ENCODE results near the gene RASL10A.
"Not testable (repeated sequence)": the region's sequence is repeated elsewhere in the genome, so short reads cannot be mapped to it uniquely, and the experiment has no call there.

RASL10A gene

DNA sequence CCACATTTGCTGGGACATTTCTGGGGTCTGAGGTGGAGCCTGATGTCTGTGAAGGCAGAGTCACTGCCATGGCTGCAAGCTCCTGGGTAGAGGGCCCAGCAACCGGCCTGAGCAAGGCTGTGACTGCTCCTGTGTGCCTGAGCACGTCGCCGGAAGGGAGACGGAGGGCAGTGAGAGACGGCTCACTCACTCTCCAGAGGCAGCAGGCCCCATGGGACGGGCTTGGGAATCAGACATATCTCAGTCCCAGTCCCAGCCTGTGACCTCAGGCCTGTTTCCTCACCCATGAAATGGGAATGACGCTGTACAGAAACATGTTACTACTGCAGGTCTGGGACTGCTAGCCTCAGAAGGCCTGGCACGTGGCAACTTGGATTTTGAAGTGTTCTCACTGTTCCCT, 36.4 kb upstream of the RASL10A start:
- H3K9me3 Mint-ChIP-seq: no peaks in the 10 kb centered on the region

DNA sequence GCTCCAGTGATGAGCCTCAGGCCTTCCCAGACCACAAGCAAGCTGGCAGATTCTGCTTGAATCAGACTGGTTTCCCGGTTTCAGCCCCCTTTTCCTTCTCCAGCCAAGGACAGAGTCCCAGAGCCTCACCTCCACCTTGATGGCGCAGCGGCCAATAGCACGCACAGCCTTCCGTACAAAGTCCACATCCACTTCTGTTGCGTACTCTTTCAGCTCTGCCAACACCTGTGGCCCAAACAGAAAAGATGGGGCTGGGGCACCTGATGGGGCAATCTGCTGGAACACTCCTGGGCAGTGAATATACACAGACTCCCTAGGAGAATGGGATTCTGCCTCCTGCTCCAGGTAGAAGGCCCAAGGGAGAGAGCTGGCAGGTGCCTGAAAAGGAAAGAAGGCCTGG, 35.5 kb upstream of the RASL10A start:
- H3K27me3 Mint-ChIP-seq (ENCODE audit: low read depth, poor library complexity): peaks cover 4% of the 10 kb centered on the region
- H3K36me3 Mint-ChIP-seq (ENCODE audit: low read depth): peaks cover 40% of the 10 kb centered on the region
- no peak overlapping the region for H3K27ac Mint-ChIP-seq
- peaks cover 11% of the 10 kb centered on the region for H3K4me1 Mint-ChIP-seq
- no peak for DNase-seq
- no peaks in the 10 kb centered on the region for H3K9me3 Mint-ChIP-seq
- TF ChIP-seq, protein P1, sequence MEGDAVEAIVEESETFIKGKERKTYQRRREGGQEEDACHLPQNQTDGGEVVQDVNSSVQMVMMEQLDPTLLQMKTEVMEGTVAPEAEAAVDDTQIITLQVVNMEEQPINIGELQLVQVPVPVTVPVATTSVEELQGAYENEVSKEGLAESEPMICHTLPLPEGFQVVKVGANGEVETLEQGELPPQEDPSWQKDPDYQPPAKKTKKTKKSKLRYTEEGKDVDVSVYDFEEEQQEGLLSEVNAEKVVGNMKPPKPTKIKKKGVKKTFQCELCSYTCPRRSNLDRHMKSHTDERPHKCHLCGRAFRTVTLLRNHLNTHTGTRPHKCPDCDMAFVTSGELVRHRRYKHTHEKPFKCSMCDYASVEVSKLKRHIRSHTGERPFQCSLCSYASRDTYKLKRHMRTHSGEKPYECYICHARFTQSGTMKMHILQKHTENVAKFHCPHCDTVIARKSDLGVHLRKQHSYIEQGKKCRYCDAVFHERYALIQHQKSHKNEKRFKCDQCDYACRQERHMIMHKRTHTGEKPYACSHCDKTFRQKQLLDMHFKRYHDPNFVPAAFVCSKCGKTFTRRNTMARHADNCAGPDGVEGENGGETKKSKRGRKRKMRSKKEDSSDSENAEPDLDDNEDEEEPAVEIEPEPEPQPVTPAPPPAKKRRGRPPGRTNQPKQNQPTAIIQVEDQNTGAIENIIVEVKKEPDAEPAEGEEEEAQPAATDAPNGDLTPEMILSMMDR (IDR thresholded peaks at IDR 0.05): no peak
- no peak overlapping the region for H3K4me3 Mint-ChIP-seq

More for the DNA sequence above, 36.4 kb upstream of the RASL10A start:
- no peak for DNase-seq
- H3K36me3 Mint-ChIP-seq (ENCODE audit: low read depth): peaks cover 37% of the 10 kb centered on the region
- peak overlapping the region; percentile 16 for H3K27ac Mint-ChIP-seq
- TF ChIP-seq, protein P1 (IDR thresholded peaks at IDR 0.05): no peak
- H3K4me1 Mint-ChIP-seq: peaks cover 3% of the 10 kb centered on the region
- H3K27me3 Mint-ChIP-seq (ENCODE audit: low read depth, poor library complexity): peaks cover 4% of the 10 kb centered on the region
- no peak overlapping the region for H3K4me3 Mint-ChIP-seq

DNA sequence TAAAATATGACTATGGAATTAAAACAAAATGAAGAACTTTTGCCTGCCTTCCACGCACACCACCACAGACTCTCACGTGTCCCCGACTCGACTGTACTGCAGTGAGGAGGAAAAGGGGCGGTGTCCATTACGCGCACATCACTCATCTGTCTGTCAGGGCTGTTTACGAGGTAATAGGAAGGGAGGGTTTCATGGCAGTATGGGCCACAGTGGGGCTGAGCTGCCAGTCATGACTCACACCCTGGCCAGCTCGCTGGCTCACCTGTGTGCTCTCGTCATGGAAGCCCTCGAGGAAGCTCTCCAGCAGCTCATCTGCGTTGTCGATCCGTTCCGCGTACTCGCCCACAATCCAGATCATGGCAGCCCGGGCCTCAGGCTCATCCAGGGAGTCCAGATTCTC, 33.5 kb upstream of the RASL10A start:
- no peak overlapping the region for H3K4me3 Mint-ChIP-seq

DNA sequence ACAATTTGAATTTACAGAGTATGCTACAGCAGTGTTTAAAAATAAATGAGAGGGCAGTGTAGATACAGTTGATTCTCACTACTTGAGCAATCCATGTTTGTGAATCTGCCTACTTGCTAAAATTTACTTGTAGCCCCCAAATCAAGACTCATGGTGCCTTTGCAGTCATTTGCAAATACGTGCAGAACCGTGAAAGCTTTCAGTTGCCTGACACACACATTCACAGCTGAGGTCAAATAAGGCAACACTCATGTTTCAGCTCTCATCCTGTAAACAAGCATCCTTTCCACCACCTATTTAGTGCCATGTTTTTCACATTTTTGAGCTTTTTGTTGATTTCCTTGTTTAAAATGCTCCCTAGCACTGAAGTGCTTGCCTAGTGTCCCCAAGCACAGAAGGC, 32.5 kb upstream of the RASL10A start:
- H3K9me3 Mint-ChIP-seq: no peaks in the 10 kb centered on the region
- H3K27ac Mint-ChIP-seq: no peak overlapping the region
- peaks cover 20% of the 10 kb centered on the region for H3K4me1 Mint-ChIP-seq
- H3K27me3 Mint-ChIP-seq (ENCODE audit: low read depth, poor library complexity): peaks cover 4% of the 10 kb centered on the region
- TF ChIP-seq, protein P1 (IDR thresholded peaks at IDR 0.05): no peak
- DNase-seq: no peak
- H3K4me3 Mint-ChIP-seq: no peak overlapping the region
- peaks cover 35% of the 10 kb centered on the region for H3K36me3 Mint-ChIP-seq (ENCODE audit: low read depth)

More for the DNA sequence above, 33.5 kb upstream of the RASL10A start:
- TF ChIP-seq, protein P1 (IDR thresholded peaks at IDR 0.05): no peak
- H3K27ac Mint-ChIP-seq: no peak overlapping the region
- no peaks in the 10 kb centered on the region for H3K9me3 Mint-ChIP-seq
- H3K36me3 Mint-ChIP-seq (ENCODE audit: low read depth): peaks cover 39% of the 10 kb centered on the region
- peaks cover 14% of the 10 kb centered on the region for H3K4me1 Mint-ChIP-seq
- peaks cover 4% of the 10 kb centered on the region for H3K27me3 Mint-ChIP-seq (ENCODE audit: low read depth, poor library complexity)
- no peak for DNase-seq

DNA sequence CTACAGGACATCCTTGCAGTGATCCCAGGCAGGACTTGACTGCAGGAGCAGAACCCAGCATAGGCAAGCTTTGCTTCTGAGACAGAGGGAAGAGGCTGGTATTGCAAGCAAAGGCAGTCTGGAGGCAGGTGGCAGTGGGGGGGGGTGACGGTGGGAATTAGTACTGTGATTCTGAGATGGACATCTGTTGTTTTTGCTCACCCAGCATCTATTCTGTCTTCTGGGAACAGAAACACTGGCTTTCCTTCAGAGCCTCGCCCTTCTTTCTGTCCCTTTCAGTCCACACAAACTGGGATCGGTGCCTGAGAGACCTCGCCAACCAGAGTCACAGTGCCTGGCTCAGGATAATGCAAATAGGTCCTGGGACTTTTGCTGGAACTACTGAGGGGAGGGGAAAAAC, 31.2 kb upstream of the RASL10A start:
- H3K9me3 Mint-ChIP-seq: no peaks in the 10 kb centered on the region
- peaks cover 26% of the 10 kb centered on the region for H3K4me1 Mint-ChIP-seq
- peaks cover 4% of the 10 kb centered on the region for H3K27me3 Mint-ChIP-seq (ENCODE audit: low read depth, poor library complexity)
- H3K27ac Mint-ChIP-seq: no peak overlapping the region
- TF ChIP-seq, protein P1 (IDR thresholded peaks at IDR 0.05): no peak
- H3K4me3 Mint-ChIP-seq: no peak overlapping the region
- DNase-seq: no peak
- peaks cover 38% of the 10 kb centered on the region for H3K36me3 Mint-ChIP-seq (ENCODE audit: low read depth)

DNA sequence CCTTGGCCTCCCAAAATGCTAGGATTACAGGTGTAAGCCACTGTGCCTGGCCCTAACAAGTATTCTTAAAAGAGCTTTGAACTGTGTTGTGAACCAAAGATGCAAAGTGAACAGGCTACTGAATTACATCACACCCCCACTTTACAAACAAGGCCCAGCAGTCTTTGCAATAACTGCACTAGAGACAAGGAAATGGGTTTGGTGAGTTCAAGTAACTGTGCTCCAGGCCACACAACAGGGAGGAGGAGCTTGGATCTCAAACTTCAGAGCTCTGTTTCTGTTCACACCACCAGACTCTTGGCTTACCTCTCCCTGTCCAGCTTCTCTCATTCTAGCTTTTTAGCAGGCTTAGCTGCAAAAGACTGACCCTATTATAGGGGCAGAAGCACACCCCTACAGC, 30.4 kb upstream of the RASL10A start:
- TF ChIP-seq, protein P1 (IDR thresholded peaks at IDR 0.05): no peak
- no peak overlapping the region for H3K4me3 Mint-ChIP-seq
- H3K9me3 Mint-ChIP-seq: no peaks in the 10 kb centered on the region
- peak overlapping the region; percentile 42 for H3K27ac Mint-ChIP-seq
- H3K27me3 Mint-ChIP-seq (ENCODE audit: low read depth, poor library complexity): peaks cover 4% of the 10 kb centered on the region
- DNase-seq: no peak
- peaks cover 31% of the 10 kb centered on the region for H3K36me3 Mint-ChIP-seq (ENCODE audit: low read depth)
- H3K4me1 Mint-ChIP-seq: peaks cover 26% of the 10 kb centered on the region

DNA sequence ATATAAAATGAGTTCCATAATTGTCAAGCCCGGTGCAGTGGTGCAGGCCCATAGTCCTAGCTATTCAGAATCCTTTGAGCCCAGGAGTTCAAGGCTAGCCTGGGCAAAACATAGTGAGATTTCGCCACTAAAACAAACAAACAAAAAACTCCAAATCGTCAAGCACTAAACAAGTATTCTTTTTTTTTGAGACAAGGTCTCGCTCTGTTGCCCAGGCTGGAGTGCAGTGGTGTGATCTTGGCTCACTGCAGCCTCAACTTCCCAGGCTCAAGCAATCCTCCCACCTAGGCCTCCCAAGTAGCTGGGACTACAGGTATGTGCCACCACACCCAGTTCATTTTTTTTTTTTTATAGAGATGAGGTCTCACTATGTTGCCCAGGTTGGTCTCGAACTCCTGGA, 29.4 kb upstream of the RASL10A start:
- H3K27ac Mint-ChIP-seq; DNase-seq; H3K4me3 Mint-ChIP-seq; H3K27me3 Mint-ChIP-seq (ENCODE audit: low read depth, poor library complexity); H3K9me3 Mint-ChIP-seq: not testable (repeated sequence)
- Mint-ChIP-seq H3K4me1 (peaks cover 26% of the 10 kb centered on the region), H3K36me3 (ENCODE audit: low read depth) (peaks cover 27% of the 10 kb centered on the region)
